ENCODE results near the gene DSTYK.
A peak's percentile ranks its signal among the peaks of the same experiment; 100 is the strongest.

Gene DSTYK

DNA sequence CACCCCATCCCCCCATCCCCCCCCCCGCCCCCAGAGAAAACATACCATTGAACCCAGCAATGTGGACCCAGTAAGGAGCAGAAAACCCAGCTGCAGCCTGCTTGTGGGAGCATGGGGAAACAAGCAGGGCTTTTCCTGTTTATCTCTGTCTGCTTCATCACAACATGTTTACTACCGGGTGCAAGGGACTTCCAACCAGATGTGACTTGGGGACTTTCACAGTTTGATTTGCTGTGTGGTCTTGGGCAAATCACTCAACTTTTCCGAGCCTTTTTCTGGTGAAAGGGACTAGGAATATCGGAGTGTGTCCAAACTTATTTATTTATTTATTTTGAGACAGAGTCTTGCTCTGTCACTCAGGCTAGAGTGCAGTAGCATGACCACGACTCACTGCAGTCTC, 19.5 kb upstream of the DSTYK start:
- H3K4me3 ChIP-seq (ENCODE audit: low read length in 2 of 2) = no peak overlapping the region
- H3K27ac ChIP-seq (ENCODE audit: low read depth in 2 of 2, low read length in 2 of 2) = no peak overlapping the region
- H3K27me3 ChIP-seq (ENCODE audit: control insufficient read depth in 2 of 2, insufficient read depth in 2 of 2, low read length in 2 of 2) = peaks cover 3 to 14% of the 10 kb centered on the region in 2 donors
- no peaks in the 10 kb centered on the region for H3K36me3 ChIP-seq (ENCODE audit: control insufficient read depth in 2 of 2, insufficient read depth in 2 of 2, low read length in 2 of 2)
- no peak overlapping the region for H3K9ac ChIP-seq (ENCODE audit: low read depth in 1 of 2, low read length in 2 of 2)
- no peaks in the 10 kb centered on the region for H3K9me3 ChIP-seq (ENCODE audit: control insufficient read depth in 2 of 2, low read length in 2 of 2)
- peaks cover 12 to 18% of the 10 kb centered on the region in 2 donors for H3K4me1 ChIP-seq (ENCODE audit: control insufficient read depth in 2 of 2, insufficient read depth in 2 of 2, low read length in 2 of 2)

DNA sequence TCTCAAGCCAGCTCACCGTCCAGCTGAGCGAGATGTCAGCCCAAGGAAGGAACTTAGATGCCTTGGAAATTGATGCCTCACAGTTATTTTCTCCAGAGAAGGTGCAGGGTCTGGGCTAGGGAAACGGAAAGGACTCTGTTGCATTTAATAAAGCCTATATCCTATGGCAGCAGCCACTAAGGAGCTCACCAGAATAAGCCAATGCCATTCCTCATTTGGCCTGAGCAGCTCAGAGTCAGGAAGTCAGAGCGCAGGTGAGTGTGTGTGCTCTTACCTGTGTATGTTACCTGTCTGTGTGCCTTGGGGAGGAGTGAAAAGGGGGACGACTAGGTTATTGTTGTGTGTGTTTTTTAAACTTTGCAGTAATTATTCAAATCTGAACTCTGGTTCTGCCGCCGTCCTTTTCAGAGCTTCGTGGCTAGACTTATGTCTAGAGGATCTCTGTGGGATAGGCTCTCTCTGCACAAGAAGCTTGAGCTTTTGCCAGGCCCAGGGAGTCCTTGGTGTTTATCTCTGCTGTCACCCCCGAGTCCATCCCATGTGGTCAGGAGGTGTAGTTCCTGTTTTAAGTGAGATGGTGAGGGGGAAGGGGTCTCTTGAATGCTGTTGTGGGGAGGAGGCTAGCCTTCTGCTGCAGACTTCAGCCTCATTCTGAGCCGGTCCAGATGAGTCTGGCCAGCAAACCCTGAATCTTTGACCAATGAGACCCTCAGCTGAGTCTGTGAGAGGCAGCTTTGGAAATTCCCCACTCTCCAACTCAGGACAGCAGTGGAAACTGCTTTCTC, 18.6 kb upstream of the DSTYK start:
- Histone ChIP-seq H3K4me1 (ENCODE audit: control insufficient read depth in 2 of 2, insufficient read depth in 2 of 2, low read length in 2 of 2) (peaks cover 12 to 18% of the 10 kb centered on the region in 2 donors), H3K27me3 (ENCODE audit: control insufficient read depth in 2 of 2, insufficient read depth in 2 of 2, low read length in 2 of 2) (peaks cover 3 to 19% of the 10 kb centered on the region in 2 donors), H3K9ac (ENCODE audit: low read depth in 1 of 2, low read length in 2 of 2) (peak overlapping the region in 1 of 2 donors; percentile 41), H3K27ac (ENCODE audit: low read depth in 2 of 2, low read length in 2 of 2) (peak overlapping the region in 1 of 2 donors; percentile 43), H3K36me3 (ENCODE audit: control insufficient read depth in 2 of 2, insufficient read depth in 2 of 2, low read length in 2 of 2) (no peaks in the 10 kb centered on the region), H3K4me3 (ENCODE audit: low read length in 2 of 2) (peak overlapping the region in 1 of 2 donors; percentile 44), H3K9me3 (ENCODE audit: control insufficient read depth in 2 of 2, low read length in 2 of 2) (no peaks in the 10 kb centered on the region)

DNA sequence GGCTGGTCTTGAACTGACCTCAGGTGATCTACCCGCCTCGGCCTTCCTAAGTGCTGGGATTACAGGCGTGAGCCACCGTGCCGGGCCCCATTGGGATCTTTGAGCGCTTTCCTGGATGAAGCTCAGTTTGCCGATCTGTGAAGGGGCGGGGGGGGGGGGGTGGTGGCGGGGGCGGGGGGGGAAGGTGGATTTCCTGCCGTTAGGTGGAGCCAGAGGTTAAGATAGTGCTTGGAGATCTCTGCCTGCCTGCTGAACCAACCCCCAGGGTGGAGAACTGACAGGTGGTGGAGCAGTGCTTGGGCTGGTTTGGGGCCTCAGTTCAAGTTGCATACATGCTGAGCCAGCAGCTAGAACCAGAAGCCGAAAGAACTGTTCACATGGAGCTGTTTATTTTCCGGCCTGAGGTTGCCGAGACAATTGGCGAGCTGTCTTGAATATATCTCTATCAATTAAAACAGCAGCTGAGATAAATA, 17.9 kb upstream of the DSTYK start:
- no peaks in the 10 kb centered on the region for H3K36me3 ChIP-seq (ENCODE audit: control insufficient read depth in 2 of 2, insufficient read depth in 2 of 2, low read length in 2 of 2)
- peaks cover 12 to 18% of the 10 kb centered on the region in 2 donors for H3K4me1 ChIP-seq (ENCODE audit: control insufficient read depth in 2 of 2, insufficient read depth in 2 of 2, low read length in 2 of 2)
- peak overlapping the region in 1 of 2 donors; percentile 69 for H3K4me3 ChIP-seq (ENCODE audit: low read length in 2 of 2)
- no peak overlapping the region for H3K9ac ChIP-seq (ENCODE audit: low read depth in 1 of 2, low read length in 2 of 2)
- peak overlapping the region in 1 of 2 donors; percentile 43 for H3K27ac ChIP-seq (ENCODE audit: low read depth in 2 of 2, low read length in 2 of 2)
- H3K9me3 ChIP-seq (ENCODE audit: control insufficient read depth in 2 of 2, low read length in 2 of 2) = no peaks in the 10 kb centered on the region
- H3K27me3 ChIP-seq (ENCODE audit: control insufficient read depth in 2 of 2, insufficient read depth in 2 of 2, low read length in 2 of 2) = peaks cover 3 to 21% of the 10 kb centered on the region in 2 donors

DNA sequence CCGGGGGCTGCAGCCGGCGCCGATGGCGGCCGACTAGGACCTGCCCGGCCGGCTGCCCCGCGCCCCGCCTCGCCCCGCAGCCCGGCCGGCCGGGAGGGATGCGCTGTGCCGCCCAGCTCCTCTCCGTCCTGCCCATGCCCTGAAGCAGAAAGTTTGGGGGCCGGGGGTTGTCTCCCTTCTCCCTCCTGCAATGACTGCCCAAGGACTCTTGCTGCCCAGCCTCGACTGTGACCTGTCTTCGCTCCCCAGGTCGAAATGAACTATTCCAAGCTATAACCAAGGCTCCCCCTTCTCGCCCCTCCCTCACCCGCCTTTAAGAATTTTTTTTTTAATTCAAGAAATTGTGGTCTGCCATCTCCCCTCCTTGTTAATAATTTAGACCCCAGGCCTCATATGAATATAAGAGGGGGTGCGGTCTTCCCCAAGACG, 16.6 kb upstream of the DSTYK start:
- no peak overlapping the region for H3K27ac ChIP-seq (ENCODE audit: low read depth in 2 of 2, low read length in 2 of 2)
- H3K4me1 ChIP-seq (ENCODE audit: control insufficient read depth in 2 of 2, insufficient read depth in 2 of 2, low read length in 2 of 2) = peaks cover 12 to 18% of the 10 kb centered on the region in 2 donors
- no peak overlapping the region for H3K9ac ChIP-seq (ENCODE audit: low read depth in 1 of 2, low read length in 2 of 2)
- H3K36me3 ChIP-seq (ENCODE audit: control insufficient read depth in 2 of 2, insufficient read depth in 2 of 2, low read length in 2 of 2) = no peaks in the 10 kb centered on the region
- H3K9me3 ChIP-seq (ENCODE audit: control insufficient read depth in 2 of 2, low read length in 2 of 2) = no peaks in the 10 kb centered on the region
- peak overlapping the region; percentile 65 to 69 for H3K4me3 ChIP-seq (ENCODE audit: low read length in 2 of 2)
- peaks cover 2 to 21% of the 10 kb centered on the region in 2 donors for H3K27me3 ChIP-seq (ENCODE audit: control insufficient read depth in 2 of 2, insufficient read depth in 2 of 2, low read length in 2 of 2)

GRCh38 chr1:205227584-205228013, 16.1 kb upstream of the DSTYK start, which contains the start of gene TMCC2:
Gene TMCC2 (plus strand): TSS chr1:205227946. CDS start chr1:205228565, 619 bp downstream.
- Histone ChIP-seq H3K9me3 (ENCODE audit: control insufficient read depth in 2 of 2, low read length in 2 of 2) (no peaks in the 10 kb centered on the region), H3K27me3 (ENCODE audit: control insufficient read depth in 2 of 2, insufficient read depth in 2 of 2, low read length in 2 of 2) (peaks cover 0 to 21% of the 10 kb centered on the region in 2 donors), H3K36me3 (ENCODE audit: control insufficient read depth in 2 of 2, insufficient read depth in 2 of 2, low read length in 2 of 2) (no peaks in the 10 kb centered on the region), H3K4me3 (ENCODE audit: low read length in 2 of 2) (peak within 1 kb of the TSS; percentile 65 to 69), H3K27ac (ENCODE audit: low read depth in 2 of 2, low read length in 2 of 2) (no peak within 1 kb of the TSS), H3K9ac (ENCODE audit: low read depth in 1 of 2, low read length in 2 of 2) (peak within 1 kb of the TSS; percentile 22 to 32), H3K4me1 (ENCODE audit: control insufficient read depth in 2 of 2, insufficient read depth in 2 of 2, low read length in 2 of 2) (peaks cover 12 to 18% of the 10 kb centered on the region in 2 donors)

DNA sequence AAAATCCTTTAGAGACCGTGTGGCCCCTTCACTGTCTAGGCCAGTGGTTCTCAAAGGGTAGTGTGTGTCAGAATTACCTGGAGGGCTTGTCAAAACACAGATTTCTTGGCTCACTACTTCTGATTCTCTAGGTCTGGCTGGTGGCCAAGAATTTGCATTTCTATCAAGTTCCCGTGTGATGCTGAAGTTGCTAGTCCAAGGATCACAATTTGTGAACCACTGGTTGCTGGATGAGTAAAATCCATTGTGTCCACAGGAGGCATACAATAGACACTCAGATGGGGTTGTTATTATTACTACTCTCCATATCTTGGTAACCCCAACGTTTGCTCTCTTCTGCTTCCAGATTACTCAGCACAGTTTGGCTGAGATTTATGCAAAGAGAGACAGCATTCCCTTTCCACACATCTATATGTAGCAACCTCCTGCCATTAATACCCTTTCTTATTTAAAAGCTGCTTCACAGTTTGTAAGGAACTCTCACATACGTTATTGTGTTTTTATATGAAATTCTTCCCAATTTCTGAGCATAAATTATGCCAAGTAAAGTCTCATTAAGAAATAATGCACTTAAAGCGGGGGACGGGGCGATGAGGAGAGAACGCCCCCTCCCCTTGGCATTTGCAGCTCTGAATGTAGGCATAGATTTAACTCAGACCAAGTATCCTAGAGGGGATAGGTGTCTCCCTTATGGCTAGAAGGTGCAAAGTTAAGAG, 15.5 kb upstream of the DSTYK start:
- Histone ChIP-seq H3K4me1 (ENCODE audit: control insufficient read depth in 2 of 2, insufficient read depth in 2 of 2, low read length in 2 of 2) (peaks cover 12 to 18% of the 10 kb centered on the region in 2 donors), H3K9me3 (ENCODE audit: control insufficient read depth in 2 of 2, low read length in 2 of 2) (no peaks in the 10 kb centered on the region), H3K27me3 (ENCODE audit: control insufficient read depth in 2 of 2, insufficient read depth in 2 of 2, low read length in 2 of 2) (peaks cover 0 to 21% of the 10 kb centered on the region in 2 donors), H3K9ac (ENCODE audit: low read depth in 1 of 2, low read length in 2 of 2) (peak overlapping the region; percentile 20 to 22), H3K27ac (ENCODE audit: low read depth in 2 of 2, low read length in 2 of 2) (no peak overlapping the region), H3K4me3 (ENCODE audit: low read length in 2 of 2) (peak overlapping the region; percentile 65 to 69), H3K36me3 (ENCODE audit: control insufficient read depth in 2 of 2, insufficient read depth in 2 of 2, low read length in 2 of 2) (no peaks in the 10 kb centered on the region)

DNA sequence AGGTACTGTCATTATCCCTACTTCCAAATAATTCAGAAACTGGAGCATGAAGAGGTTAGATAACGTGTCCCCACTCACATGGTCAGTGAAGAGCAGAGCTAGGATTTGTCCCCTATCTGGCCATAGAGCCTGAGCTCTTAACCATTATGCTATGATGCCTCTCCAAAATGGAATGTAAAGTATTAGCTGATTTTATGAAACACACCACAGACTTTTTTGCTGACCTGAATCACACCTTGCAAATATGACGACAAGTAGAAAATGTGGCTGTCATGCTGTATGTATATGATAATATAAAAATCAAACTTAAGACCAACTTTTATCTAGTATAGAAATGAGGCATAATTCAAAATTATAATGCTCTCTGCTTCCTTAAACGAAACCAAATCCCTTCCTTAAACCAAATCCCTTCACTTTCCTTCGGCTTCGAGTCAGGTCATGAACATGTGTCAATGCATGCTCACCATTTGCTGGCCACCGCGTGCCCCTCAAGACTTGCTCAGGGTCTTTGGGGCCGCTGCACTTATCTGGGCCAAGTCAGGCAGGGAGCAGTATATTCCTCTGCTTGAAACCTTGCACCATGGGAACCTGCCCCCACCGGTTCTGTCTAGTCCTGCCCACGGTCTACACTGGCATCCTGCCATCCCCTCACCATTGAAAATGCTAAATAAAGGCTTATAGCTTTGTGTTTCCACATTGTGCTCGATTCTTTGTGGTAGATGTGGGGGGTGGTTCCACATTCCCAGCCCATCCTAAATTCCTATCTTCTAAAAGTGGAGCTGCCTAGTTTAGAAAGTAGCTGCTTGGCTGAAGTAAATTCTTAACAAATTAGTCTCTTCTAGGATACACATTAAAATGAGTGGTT, 14.6 kb upstream of the DSTYK start:
- peaks cover 0 to 21% of the 10 kb centered on the region in 2 donors for H3K27me3 ChIP-seq (ENCODE audit: control insufficient read depth in 2 of 2, insufficient read depth in 2 of 2, low read length in 2 of 2)
- H3K9ac ChIP-seq (ENCODE audit: low read depth in 1 of 2, low read length in 2 of 2) = no peak overlapping the region
- peaks cover 12 to 18% of the 10 kb centered on the region in 2 donors for H3K4me1 ChIP-seq (ENCODE audit: control insufficient read depth in 2 of 2, insufficient read depth in 2 of 2, low read length in 2 of 2)
- no peak overlapping the region for H3K27ac ChIP-seq (ENCODE audit: low read depth in 2 of 2, low read length in 2 of 2)
- H3K4me3 ChIP-seq (ENCODE audit: low read length in 2 of 2) = no peak overlapping the region
- H3K36me3 ChIP-seq (ENCODE audit: control insufficient read depth in 2 of 2, insufficient read depth in 2 of 2, low read length in 2 of 2) = no peaks in the 10 kb centered on the region
- H3K9me3 ChIP-seq (ENCODE audit: control insufficient read depth in 2 of 2, low read length in 2 of 2) = no peaks in the 10 kb centered on the region

GRCh38 chr1:205224736-205225135, 13.2 kb upstream of the DSTYK start:
- Histone ChIP-seq H3K36me3 (ENCODE audit: control insufficient read depth in 2 of 2, insufficient read depth in 2 of 2, low read length in 2 of 2) (no peaks in the 10 kb centered on the region), H3K27me3 (ENCODE audit: control insufficient read depth in 2 of 2, insufficient read depth in 2 of 2, low read length in 2 of 2) (peaks cover 0 to 21% of the 10 kb centered on the region in 2 donors)

GRCh38 chr1:205220421-205220820, 8.9 kb upstream of the DSTYK start:
- Histone ChIP-seq H3K36me3 (ENCODE audit: control insufficient read depth in 2 of 2, insufficient read depth in 2 of 2, low read length in 2 of 2) (no peaks in the 10 kb centered on the region), H3K9ac (ENCODE audit: low read depth in 1 of 2, low read length in 2 of 2) (no peak overlapping the region), H3K27me3 (ENCODE audit: control insufficient read depth in 2 of 2, insufficient read depth in 2 of 2, low read length in 2 of 2) (peaks cover 0 to 5% of the 10 kb centered on the region in 2 donors), H3K27ac (ENCODE audit: low read depth in 2 of 2, low read length in 2 of 2) (no peak overlapping the region), H3K9me3 (ENCODE audit: control insufficient read depth in 2 of 2, low read length in 2 of 2) (no peaks in the 10 kb centered on the region), H3K4me3 (ENCODE audit: low read length in 2 of 2) (no peak overlapping the region), H3K4me1 (ENCODE audit: control insufficient read depth in 2 of 2, insufficient read depth in 2 of 2, low read length in 2 of 2) (no peaks in the 10 kb centered on the region)

More at GRCh38 chr1:205224736-205225135, 13.2 kb upstream of the DSTYK start:
- Histone ChIP-seq H3K27ac (ENCODE audit: low read depth in 2 of 2, low read length in 2 of 2) (no peak overlapping the region), H3K4me1 (ENCODE audit: control insufficient read depth in 2 of 2, insufficient read depth in 2 of 2, low read length in 2 of 2) (peaks cover 11% of the 10 kb centered on the region in 2 donors), H3K9ac (ENCODE audit: low read depth in 1 of 2, low read length in 2 of 2) (no peak overlapping the region), H3K4me3 (ENCODE audit: low read length in 2 of 2) (no peak overlapping the region), H3K9me3 (ENCODE audit: control insufficient read depth in 2 of 2, low read length in 2 of 2) (no peaks in the 10 kb centered on the region)
